Smooth muscle cell (in vitro differentiated cells): Measurements from ENCODE around the gene ADAMTS1. TPM values are rescaled to one million over a fixed set of nuclear protein-coding genes. Genes with fewer than 3 reads are reported as not detected.

Source experiments
- DNase-seq: peaks from one replicate; lab custom pipeline; 2025; ENCODE audit not compliant: unreplicated experiment; lab: John Stamatoyannopoulos, UW
- H2AFZ ChIP-seq: fragments of 200-600 bp; sonication (generic); 2 replicates; pipeline ENCODE4 v1.6.0; 2016; ENCODE audit warnings: antibody characterized with exemption, low read depth, mild to moderate bottlenecking
- H3F3A ChIP-seq: fragments of 200-600 bp; sonication (generic); 2 replicates; pipeline ENCODE4 v1.6.0; 2017; ENCODE audit warnings: antibody characterized with exemption, low read depth
- H3K27ac ChIP-seq: fragments of 200-600 bp; sonication (generic); 2 replicates; pipeline ENCODE4 v1.5.1; 2016; ENCODE audit warnings: low read depth, mild to moderate bottlenecking
- H3K27me3 ChIP-seq: fragments of 200-600 bp; sonication (generic); 2 replicates; pipeline ENCODE4 v1.6.1; 2016; ENCODE audit warnings: low read depth, mild to moderate bottlenecking
- H3K36me3 ChIP-seq: fragments of 200-600 bp; sonication (generic); 2 replicates; pipeline ENCODE4 v1.5.1; 2016; ENCODE audit warnings: low read depth
- H3K4me1 ChIP-seq: fragments of 200-600 bp; sonication (generic); 2 replicates; pipeline ENCODE4 v1.5.1; 2016; ENCODE audit warnings: low read depth
- H3K4me2 ChIP-seq: fragments of 200-600 bp; sonication (generic); 2 replicates; pipeline ENCODE4 v1.6.0; 2016; ENCODE audit warnings: mild to moderate bottlenecking
- H3K4me3 ChIP-seq: fragments of 200-600 bp; sonication (generic); 2 replicates; pipeline ENCODE4 v1.5.1; 2016; ENCODE audit warnings: mild to moderate bottlenecking
- H3K79me2 ChIP-seq: fragments of 200-600 bp; sonication (generic); 2 replicates; pipeline ENCODE4 v1.6.0; 2016; ENCODE audit warnings: low read depth, mild to moderate bottlenecking
- H3K9ac ChIP-seq: fragments of 200-600 bp; sonication (generic); 2 replicates; pipeline ENCODE4 v1.6.0; 2016; ENCODE audit warnings: low read depth
- H3K9me3 ChIP-seq: fragments of 200-600 bp; sonication (generic); replicated peaks from 2 replicates; pipeline ENCODE4 v1.5.1; 2016; ENCODE audit warnings: low read depth
- H4K20me1 ChIP-seq: fragments of 200-600 bp; sonication (generic); 2 replicates; pipeline ENCODE4 v1.6.0; 2016; ENCODE audit warnings: low read depth
- WGBS: methylation state at CpG from one replicate; pipeline ENCODE4 v1.1.7; 2016; ENCODE audit warnings: low lambda C conversion rate; 5-methylcytosine and 5-hydroxymethylcytosine counted together
- polyA plus RNA-seq: library from polyadenylated mRNA; unstranded; fragments of >200 nt; fragmentation: Nextera tagmentation; extraction: Ambion mirVana; gene quantifications from 2 replicates; pipeline ENCODE4 v1.2.1, GENCODE V29; 2016
- total RNA-seq: library from RNA; depleted of rRNA; stranded (reverse); fragments of >200 nt; gene quantifications from 2 replicates; pipeline ENCODE4 v1.2.3, GENCODE V29; 2014
- TF ChIP-seq, protein P1 (sequence below): fragments of 200-600 bp; sonication (generic); IDR thresholded peaks from 2 replicates; pipeline ENCODE4 v1.5.1; 2017; ENCODE audit warnings: borderline replicate concordance, mild to moderate bottlenecking, antibody characterized with exemption; ENCODE audit not compliant: insufficient read depth, poor library complexity, severe bottlenecking

The ADAMTS1 gene
- total and polyA plus RNA-seq, 2 experiments from 2014 or later = 181 to 264 TPM

- H3K4me1 ChIP-seq = no peaks in the 10 kb centered on the region
- H3K36me3 ChIP-seq = no peaks in the 10 kb centered on the region
- no peaks in the 10 kb centered on the region for H4K20me1 ChIP-seq
- no peaks in the 10 kb centered on the region for H3K27me3 ChIP-seq
- H3K4me3 ChIP-seq = no peak overlapping the region
- TF ChIP-seq, protein P1, sequence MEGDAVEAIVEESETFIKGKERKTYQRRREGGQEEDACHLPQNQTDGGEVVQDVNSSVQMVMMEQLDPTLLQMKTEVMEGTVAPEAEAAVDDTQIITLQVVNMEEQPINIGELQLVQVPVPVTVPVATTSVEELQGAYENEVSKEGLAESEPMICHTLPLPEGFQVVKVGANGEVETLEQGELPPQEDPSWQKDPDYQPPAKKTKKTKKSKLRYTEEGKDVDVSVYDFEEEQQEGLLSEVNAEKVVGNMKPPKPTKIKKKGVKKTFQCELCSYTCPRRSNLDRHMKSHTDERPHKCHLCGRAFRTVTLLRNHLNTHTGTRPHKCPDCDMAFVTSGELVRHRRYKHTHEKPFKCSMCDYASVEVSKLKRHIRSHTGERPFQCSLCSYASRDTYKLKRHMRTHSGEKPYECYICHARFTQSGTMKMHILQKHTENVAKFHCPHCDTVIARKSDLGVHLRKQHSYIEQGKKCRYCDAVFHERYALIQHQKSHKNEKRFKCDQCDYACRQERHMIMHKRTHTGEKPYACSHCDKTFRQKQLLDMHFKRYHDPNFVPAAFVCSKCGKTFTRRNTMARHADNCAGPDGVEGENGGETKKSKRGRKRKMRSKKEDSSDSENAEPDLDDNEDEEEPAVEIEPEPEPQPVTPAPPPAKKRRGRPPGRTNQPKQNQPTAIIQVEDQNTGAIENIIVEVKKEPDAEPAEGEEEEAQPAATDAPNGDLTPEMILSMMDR = no peak
- H3K79me2 ChIP-seq = no peaks in the 10 kb centered on the region
- H3K9me3 ChIP-seq = no peaks in the 10 kb centered on the region
- H3F3A ChIP-seq = no peaks in the 10 kb centered on the region
- no peak for DNase-seq
- no peak overlapping the region for H3K9ac ChIP-seq
- no peak overlapping the region for H3K27ac ChIP-seq
- WGBS = 61% methylated on average over 4 of the region's 4 CpGs
- no peak overlapping the region for H2AFZ ChIP-seq
- H3K4me2 ChIP-seq = no peak overlapping the region
Observed at GRCh38 chr21:26820509-26820908, 24.7 kb downstream of the ADAMTS1 start.

DNA sequence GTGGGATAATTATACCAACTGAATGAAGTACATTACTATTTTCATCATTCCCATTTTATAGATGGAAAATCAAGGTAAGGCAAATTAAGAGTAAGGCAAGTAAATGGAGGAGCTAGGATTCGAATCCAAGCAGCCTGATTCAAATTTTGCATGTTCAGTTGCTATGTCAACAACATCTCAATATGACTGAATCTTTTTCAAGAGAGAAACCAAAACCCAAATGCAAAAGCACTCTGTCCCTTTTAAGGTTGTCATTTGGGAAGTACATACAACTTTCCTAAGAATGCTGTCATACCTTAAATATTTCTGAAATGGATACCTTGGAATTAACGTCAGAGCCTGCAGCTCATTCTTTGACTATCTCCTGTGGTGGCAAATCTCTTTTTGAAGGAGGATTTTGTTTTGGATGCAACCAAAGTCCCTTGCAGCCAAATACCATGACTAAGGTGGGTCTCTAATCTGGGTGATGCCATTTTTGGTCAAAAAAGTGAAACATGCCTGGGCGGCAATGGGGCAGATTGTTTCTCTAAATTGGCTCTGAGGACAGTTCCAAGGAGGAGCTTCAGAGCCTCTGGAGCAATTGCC, 25.4 kb downstream of the ADAMTS1 start:
- Histone ChIP-seq H3K79me2 (no peaks in the 10 kb centered on the region), H3K27ac (no peak overlapping the region), H3K4me2 (no peak overlapping the region), H4K20me1 (no peaks in the 10 kb centered on the region), H3F3A (peaks cover 4% of the 10 kb centered on the region), H3K36me3 (no peaks in the 10 kb centered on the region), H3K4me3 (no peak overlapping the region), H3K4me1 (no peaks in the 10 kb centered on the region), H3K27me3 (no peaks in the 10 kb centered on the region), H3K9ac (no peak overlapping the region), H3K9me3 (no peaks in the 10 kb centered on the region), H2AFZ (no peak overlapping the region)
- TF ChIP-seq, protein P1 = no peak
- WGBS = 75% methylated on average over 3 of the region's 3 CpGs
- DNase-seq = no peak

DNA sequence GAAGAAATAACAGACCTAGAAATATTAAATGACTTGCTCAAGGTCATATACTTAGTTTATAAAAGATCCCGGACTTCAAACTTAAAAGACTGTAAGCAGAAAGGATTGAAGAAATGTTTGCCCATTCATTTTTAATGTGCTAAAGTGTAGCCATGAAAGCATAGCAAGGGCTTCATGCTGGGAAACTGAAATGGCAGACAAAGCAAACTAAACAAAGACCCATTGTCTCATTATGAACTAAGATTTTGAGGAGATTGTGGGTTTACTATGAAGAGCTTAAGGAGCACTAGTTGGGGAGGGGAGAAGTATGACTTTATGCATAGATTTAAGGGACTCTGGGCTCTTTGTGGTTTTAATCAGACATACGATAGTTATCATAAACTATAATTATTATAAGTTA, 26.3 kb downstream of the ADAMTS1 start:
- no peak for DNase-seq
- WGBS = 86% methylated on average over 2 of the region's 2 CpGs
- H4K20me1 ChIP-seq = no peaks in the 10 kb centered on the region
- no peaks in the 10 kb centered on the region for H3K36me3 ChIP-seq
- no peaks in the 10 kb centered on the region for H3K27me3 ChIP-seq
- H3K9me3 ChIP-seq = no peaks in the 10 kb centered on the region
- H2AFZ ChIP-seq = no peak overlapping the region
- peak overlapping the region; percentile 1 for H3K4me2 ChIP-seq
- H3F3A ChIP-seq = peaks cover 4% of the 10 kb centered on the region
- H3K79me2 ChIP-seq = no peaks in the 10 kb centered on the region
- no peak overlapping the region for H3K9ac ChIP-seq
- TF ChIP-seq, protein P1 = no peak
- no peak overlapping the region for H3K4me3 ChIP-seq
- H3K27ac ChIP-seq = no peak overlapping the region
- H3K4me1 ChIP-seq = no peaks in the 10 kb centered on the region

DNA sequence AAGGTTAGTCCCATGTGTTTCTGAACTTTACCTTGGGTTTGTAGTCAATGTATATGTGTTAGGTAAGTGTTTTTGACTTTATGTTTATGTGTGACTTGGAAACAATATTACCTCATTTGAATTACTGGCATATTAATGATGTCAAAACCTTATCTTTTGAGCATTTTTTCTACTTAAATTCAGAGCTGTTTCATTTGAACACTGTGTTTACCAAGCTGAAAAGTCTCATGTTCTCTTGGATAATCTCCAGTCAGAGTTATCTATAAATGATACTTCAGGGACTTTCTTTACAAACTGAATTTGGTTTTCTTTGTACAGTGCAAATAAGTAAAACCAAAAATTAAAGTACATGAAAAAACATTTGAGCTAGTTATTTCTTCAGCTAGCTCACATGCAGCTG, 30.0 kb downstream of the ADAMTS1 start:
- Histone ChIP-seq H2AFZ (peak overlapping the region; percentile 12), H3K27me3 (no peaks in the 10 kb centered on the region), H3K4me2 (peak overlapping the region; percentile 68), H3K27ac (peak overlapping the region; percentile 74), H3F3A (peaks cover 4% of the 10 kb centered on the region), H3K9me3 (no peaks in the 10 kb centered on the region), H3K79me2 (no peaks in the 10 kb centered on the region), H3K9ac (no peak overlapping the region), H4K20me1 (no peaks in the 10 kb centered on the region), H3K36me3 (no peaks in the 10 kb centered on the region), H3K4me1 (no peaks in the 10 kb centered on the region), H3K4me3 (no peak overlapping the region)
- TF ChIP-seq, protein P1 = no peak
- no peak for DNase-seq
